K562 (cell line): ENCODE results near the gene SLC41A3. TPM values are rescaled to one million over a fixed set of nuclear protein-coding genes. Genes with fewer than 3 reads are reported as not detected.

Experiments
- ATAC-seq: fragments of 200-7000 bp; cut with Tn5 transposase; 3 replicates; pipeline ENCODE4 v1.9.1; 2020; ENCODE audit warnings: moderate library complexity
- BruUV-seq: library from RNA; stranded (reverse); fragments of 400-500 nt; replicated peaks from 2 replicates; lab custom pipeline; 2021; lab: Mats Ljungman, UMichigan
- CTCF ChIA-PET: fragments of 300-600 bp; formaldehyde crosslinking; extraction: SDS; loops from one replicate; lab custom pipeline; 2021; ENCODE audit warnings: low intra/inter-chr PET ratio; lab: Yijun Ruan, JAX
- POLR2A ChIA-PET: fragments of 300-600, 350-650 bp; sonication (Branson Sonifier 250); formaldehyde crosslinking; extraction: SDS; loops from one replicate; lab custom pipeline; 2021; ENCODE audit warnings: antibody characterized with exemption, inconsistent platforms; lab: Yijun Ruan, JAX
- DNase-seq, 4 experiments: peaks; one replicate each; pipeline versions ENCODE4 v3.0.0 to v3.0.0-alpha.2; 2011 to 2018; ENCODE audit warnings: low spot score in 3 of 4, mixed read lengths in 3 of 4; ENCODE audit errors: extremely low read depth in 1 of 4
- FAIRE-seq: peaks from 2 replicates; lab custom pipeline; 2011; peaks lifted over from hg19 to GRCh38; lab: Jason Lieb, UNC
- H2AFZ ChIP-seq: 2 replicates; pipeline ENCODE4 v1.6.0; 2011; ENCODE audit warnings: low read depth, low read length, control low read depth, inconsistent platforms
- H3K27ac ChIP-seq: fragments of 200-600 bp; 3 replicates; pipeline ENCODE4 v1.8.0; 2011; ENCODE audit warnings: low read depth, mild to moderate bottlenecking, control low read depth, inconsistent platforms, low read length, moderate library complexity, mixed read lengths; ENCODE audit errors: extremely low read depth
- H3K27me3 ChIP-seq, 2 experiments: fragments of 300-600 bp in 1 of 2; 2 replicates in 1 of 2; 3 replicates in 1 of 2; pipeline versions ENCODE4 v1.6.0 to v1.8.0; 2011; ENCODE audit warnings: inconsistent platforms in 2 of 2, low read length in 2 of 2, mild to moderate bottlenecking in 1 of 2, mixed read lengths in 1 of 2, moderate library complexity in 1 of 2; ENCODE audit not compliant: control insufficient read depth in 2 of 2, insufficient read depth in 2 of 2
- H3K36me3 ChIP-seq: fragments of 300-600 bp; 3 replicates; pipeline ENCODE4 v1.8.0; 2011; ENCODE audit warnings: mild to moderate bottlenecking, low read length, inconsistent platforms; ENCODE audit not compliant: control insufficient read depth, insufficient read depth
- H3K4me1 ChIP-seq, 2 experiments: fragments of 200-600 bp in 1 of 2; replicated peaks in 1 of 2; 2 replicates in 1 of 2; 3 replicates in 1 of 2; pipeline versions ENCODE4 v1.5.1 to v1.8.0; 2011; ENCODE audit warnings: inconsistent platforms in 2 of 2, low read length in 2 of 2, mild to moderate bottlenecking in 1 of 2, mixed read lengths in 1 of 2, moderate library complexity in 1 of 2; ENCODE audit not compliant: control insufficient read depth in 2 of 2, insufficient read depth in 2 of 2
- H3K4me2 ChIP-seq: 2 replicates; pipeline ENCODE4 v1.6.1; 2011; ENCODE audit warnings: low read length, control low read depth, inconsistent platforms, mixed read lengths; ENCODE audit not compliant: insufficient read depth
- H3K4me3 ChIP-seq: fragments of 200-600 bp; sonication (generic), shearing (Covaris generic); 2 replicates; pipeline ENCODE4 v1.5.1; 2016; ENCODE audit warnings: control low read depth, inconsistent platforms
- H3K79me2 ChIP-seq: fragments of 200-600 bp; 3 replicates; pipeline ENCODE4 v1.8.0; 2011; ENCODE audit warnings: low read length, inconsistent platforms; ENCODE audit not compliant: control insufficient read depth, insufficient read depth
- H3K9ac ChIP-seq, 2 experiments: 2 replicates each; pipeline versions ENCODE4 v1.6.0 to v1.6.1; 2011; ENCODE audit warnings: low read depth in 2 of 2, low read length in 2 of 2, control low read depth in 1 of 2, inconsistent platforms in 1 of 2, mild to moderate bottlenecking in 1 of 2, mixed read lengths in 1 of 2; ENCODE audit not compliant: insufficient read depth in 1 of 2
- H3K9me1 ChIP-seq: one replicate; pipeline ENCODE4 v1.6.0; 2011; ENCODE audit warnings: inconsistent platforms, mild to moderate bottlenecking, low read length, moderate library complexity; ENCODE audit not compliant: control insufficient read depth, insufficient read depth
- H3K9me3 ChIP-seq: replicated peaks from 2 replicates; pipeline ENCODE4 v1.5.1; 2011; ENCODE audit warnings: low read depth, low read length, inconsistent platforms; ENCODE audit not compliant: control insufficient read depth, insufficient read depth
- H4K20me1 ChIP-seq: replicated peaks from 2 replicates; pipeline ENCODE4 v1.6.1; 2011; ENCODE audit warnings: low read length, inconsistent platforms, mixed read lengths; ENCODE audit not compliant: control insufficient read depth, insufficient read depth
- ATF7 ChIP-seq: fragments of 450-650 bp; IDR thresholded peaks from 2 replicates; pipeline ENCODE4 v1.7.1; 2014; ENCODE audit warnings: mild to moderate bottlenecking, moderate library complexity
- MITF ChIP-seq: IDR thresholded peaks from 2 replicates; pipeline ENCODE4 v1.6.1; 2014; ENCODE audit warnings: antibody characterized with exemption
- NONO ChIP-seq, 2 experiments: fragments of 200-400 bp in 1 of 2; fragments of 450-650 bp in 1 of 2; formaldehyde crosslinking in 1 of 2; IDR thresholded peaks; 2 replicates each; pipeline ENCODE4 v1.6.1; 2017; ENCODE audit warnings: low read depth in 2 of 2, mild to moderate bottlenecking in 2 of 2, moderate library complexity in 2 of 2, low read length in 1 of 2
- RBFOX2 ChIP-seq: fragments of 200-400 bp; formaldehyde crosslinking; IDR thresholded peaks from 2 replicates; pipeline ENCODE4 v1.6.1; 2017; ENCODE audit warnings: low read depth, mild to moderate bottlenecking, low read length, moderate library complexity
- SETDB1 ChIP-seq: IDR thresholded peaks from one replicate; pipeline ENCODE4 v1.6.1; 2012; ENCODE audit warnings: low read length, control low read depth, inconsistent platforms
- STAT5B ChIP-seq: fragments of 250-450 bp; sonication (Bioruptor Pico); IDR thresholded peaks from 2 replicates; pipeline ENCODE4 v1.8.0; 2021; ENCODE audit warnings: mild to moderate bottlenecking, inconsistent platforms
- ZBTB11 ChIP-seq, 3 experiments: fragments of 200-800 bp in 1 of 3; fragments of 250-450 bp in 1 of 3; fragments of 450-650 bp in 1 of 3; sonication (Bioruptor Pico) in 1 of 3; sonication (Bioruptor generic) in 1 of 3; formaldehyde crosslinking in 1 of 3; IDR thresholded peaks; 2 replicates each; pipeline versions ENCODE4 v1.6.1 to v1.8.0; 2016 to 2022; ENCODE audit warnings: mild to moderate bottlenecking in 2 of 3, missing genetic modification characterization in 2 of 3, missing compliant biosample characterization in 1 of 3, moderate library complexity in 1 of 3
- ZFP30 ChIP-seq: fragments of 250-450 bp; sonication (Bioruptor Pico); IDR thresholded peaks from 2 replicates; pipeline ENCODE4 v1.8.0; 2022; ENCODE audit warnings: moderate library complexity, mild to moderate bottlenecking, inconsistent platforms, borderline replicate concordance
- ZNF134 ChIP-seq: fragments of 250-450 bp; sonication (Bioruptor Pico); conservative IDR thresholded peaks from 2 replicates; pipeline ENCODE4 v1.4.0; 2020
- ZNF253 ChIP-seq: fragments of 250-450 bp; sonication (Bioruptor Pico); conservative IDR thresholded peaks from 2 replicates; pipeline ENCODE4 v1.6.1; 2021; ENCODE audit warnings: mild to moderate bottlenecking
- ZNF280A ChIP-seq: fragments of 450-650 bp; IDR thresholded peaks from 2 replicates; pipeline ENCODE4 v1.6.1; 2018; ENCODE audit warnings: mild to moderate bottlenecking, low read depth; ENCODE audit not compliant: partially characterized antibody
- WGBS: fragments of 100-300 bp; shearing (Covaris generic); methylation state at CpG from one replicate; pipeline ENCODE4 v1.1.6; 2016; ENCODE audit warnings: low coverage, mixed read lengths; ENCODE audit not compliant: insufficient coverage; ENCODE audit errors: missing lambda C conversion rate; 5-methylcytosine and 5-hydroxymethylcytosine counted together
- in situ Hi-C: fragments of 300-500 bp; cut with MboI; formaldehyde crosslinking; loops from 4 replicates; pipeline ENCODE4 v1.15.0; 2018; ENCODE audit warnings: inconsistent platforms, mixed read lengths
- intact Hi-C: fragments of 100-400 bp; cut with micrococcal nuclease; formaldehyde crosslinking; loops from 2 replicates; pipeline ENCODE4 v1.14.2; 2022
- polyA plus RNA-seq, 8 experiments: library from polyadenylated mRNA; depleted of rRNA in 4 of 8; stranded (reverse) in 5 of 8; unstranded in 3 of 8; fragments of >200 nt; fragmentation: Nextera tagmentation in 2 of 8; fragmentation: Illumina TruSeq in 1 of 8; extraction: Ambion mirVana in 2 of 8; extraction: Trizol in 1 of 8; gene quantifications; 2 replicates each; pipeline versions ENCODE4 v1.2.1 to v1.2.3, GENCODE V29; 2011 to 2014; ENCODE audit warnings: inconsistent platforms in 1 of 8, missing spikeins in 1 of 8
- total RNA-seq, 7 experiments: library from RNA; depleted of rRNA in 6 of 7; stranded (reverse); fragments of >200 nt in 6 of 7; fragmentation: Illumina TruSeq in 2 of 7; extraction: Trizol in 2 of 7; gene quantifications; 2 replicates each; pipeline versions ENCODE4 v1.2.1 to v1.2.3, GENCODE V29; 2011 to 2021; ENCODE audit warnings: low replicate concordance in 1 of 7

Gene SLC41A3
- total and polyA plus RNA-seq, 9 of the 15 experiments (the other 6 are each of a cell fraction or from before 2014, with no cell fraction given) = 4.1 to 20.7 (median 11.2) TPM

GRCh38 chr3:126017362-126017761 lies 66.6 kb downstream of the SLC41A3 start:
- H3K4me2 ChIP-seq = no peak overlapping the region
- ATAC-seq (no peak), FAIRE-seq (no peak), DNase-seq (no peak)
- H3K27me3 ChIP-seq = no peaks in the 10 kb centered on the region
- CTCF ChIA-PET = no interaction called here
- intact Hi-C loops (no loop called here), in situ Hi-C loops (no loop called here)
- H3K79me2 ChIP-seq = no peaks in the 10 kb centered on the region
- POLR2A ChIA-PET = no interaction called here
- TF ChIP-seq ZNF280A (no peak), RBFOX2 (no peak), SETDB1 (no peak), ATF7 (no peak), ZNF134 (CRISPR knock-in tag) (no peak), ZNF253 (no peak), ZFP30 (no peak), ZBTB11 (CRISPR knock-in tag; IDR thresholded peaks at IDR 0.05) (no peak), NONO (IDR thresholded peaks at IDR 0.05; ENCODE audit: low read depth in 2 of 2, low read length in 1 of 2) (no peak), MITF (no peak), STAT5B (CRISPR knock-in tag) (no peak)
- no peak overlapping the region for H3K9ac ChIP-seq
- no peaks in the 10 kb centered on the region for H4K20me1 ChIP-seq
- WGBS = 51% methylated on average over 8 of the region's 9 CpGs
- H3K9me1 ChIP-seq = no peaks in the 10 kb centered on the region
- H3K9me3 ChIP-seq = no peaks in the 10 kb centered on the region
- no peaks in the 10 kb centered on the region for H3K36me3 ChIP-seq
- H3K27ac ChIP-seq = no peak overlapping the region
- no peak overlapping the region for H2AFZ ChIP-seq
- BruUV-seq = no TSS peak
- H3K4me1 ChIP-seq = no peaks in the 10 kb centered on the region
- H3K4me3 ChIP-seq = no peak overlapping the region
